Mononuclear cell (primary cell): ENCODE results near the gene SNRPD3. TPM values are rescaled to one million over a fixed set of nuclear protein-coding genes. Genes with fewer than 3 reads are reported as not detected.

Experiments used
- H3K27me3 ChIP-seq: 2 replicates; pipeline ENCODE4 v1.6.0; 2011; ENCODE audit warnings: low read length, control low read depth; ENCODE audit not compliant: insufficient read depth
- H3K4me1 ChIP-seq: 2 replicates; pipeline ENCODE4 v1.5.1; 2011; ENCODE audit warnings: mild to moderate bottlenecking, low read length, control low read depth; ENCODE audit not compliant: insufficient read depth
- H3K4me3 ChIP-seq: 2 replicates; pipeline ENCODE4 v1.5.1; 2011; ENCODE audit warnings: mild to moderate bottlenecking, low read length, moderate library complexity
- H3K9me3 ChIP-seq: 2 replicates; pipeline ENCODE4 v1.5.1; 2011; ENCODE audit warnings: low read depth, mild to moderate bottlenecking, control low read depth, low read length
- total RNA-seq: library from RNA; depleted of rRNA; stranded (reverse); fragments of >200 nt; gene quantifications from one replicate; pipeline ENCODE4 v1.2.3, GENCODE V29; 2012

Gene SNRPD3
- 57.9 TPM for total RNA-seq

- Histone ChIP-seq H3K4me1 (peaks cover 64% of the 10 kb centered on the region), H3K9me3 (no peaks in the 10 kb centered on the region), H3K4me3 (peak within 1 kb of the TSS; percentile 98), H3K27me3 (no peaks in the 10 kb centered on the region)
These were observed at the start of gene SNRPD3 for GRCh38 chr22:24555165-24556039. SNRPD3 (plus strand) TSS chr22:24555999; CDS start chr22:24557675, 1,676 bp downstream.

- Histone ChIP-seq H3K4me1 (peaks cover 91% of the 10 kb centered on the region), H3K27me3 (no peaks in the 10 kb centered on the region), H3K9me3 (no peaks in the 10 kb centered on the region), H3K4me3 (no peak overlapping the region)
These were observed 48.9 kb upstream of the SNRPD3 start for GRCh38 chr22:24506802-24507438.

- Histone ChIP-seq H3K27me3 (no peaks in the 10 kb centered on the region), H3K4me1 (peaks cover 93% of the 10 kb centered on the region), H3K4me3 (no peak overlapping the region), H3K9me3 (no peaks in the 10 kb centered on the region)
These were observed 48.1 kb upstream of the SNRPD3 start for GRCh38 chr22:24507716-24508115.

GRCh38 chr22:24510637-24511625, 44.9 kb upstream of the SNRPD3 start:
- Histone ChIP-seq H3K4me3 (no peak overlapping the region), H3K27me3 (no peaks in the 10 kb centered on the region), H3K4me1 (peaks cover 91% of the 10 kb centered on the region), H3K9me3 (no peaks in the 10 kb centered on the region)

GRCh38 chr22:24512043-24512442, 43.8 kb upstream of the SNRPD3 start:
- H3K9me3 ChIP-seq, result no peaks in the 10 kb centered on the region
- no peak overlapping the region for H3K4me3 ChIP-seq
- H3K4me1 ChIP-seq, result peaks cover 90% of the 10 kb centered on the region
- no peaks in the 10 kb centered on the region for H3K27me3 ChIP-seq

- H3K4me1 ChIP-seq, result peaks cover 83% of the 10 kb centered on the region
- no peak overlapping the region for H3K4me3 ChIP-seq
- H3K27me3 ChIP-seq, result no peaks in the 10 kb centered on the region
- H3K9me3 ChIP-seq, result no peaks in the 10 kb centered on the region
These were observed 42.2 kb upstream of the SNRPD3 start for GRCh38 chr22:24513378-24514240.

- Histone ChIP-seq H3K4me1 (peaks cover 79% of the 10 kb centered on the region), H3K9me3 (no peaks in the 10 kb centered on the region), H3K27me3 (no peaks in the 10 kb centered on the region), H3K4me3 (no peak overlapping the region)
These were observed 41.4 kb upstream of the SNRPD3 start for GRCh38 chr22:24514241-24515026.

- Histone ChIP-seq H3K27me3 (no peaks in the 10 kb centered on the region), H3K4me1 (peaks cover 79% of the 10 kb centered on the region), H3K9me3 (no peaks in the 10 kb centered on the region), H3K4me3 (no peak overlapping the region)
These were observed 40.8 kb upstream of the SNRPD3 start for GRCh38 chr22:24515027-24515338.

- no peak overlapping the region for H3K4me3 ChIP-seq
- H3K27me3 ChIP-seq, result no peaks in the 10 kb centered on the region
- H3K4me1 ChIP-seq, result peaks cover 72% of the 10 kb centered on the region
These were observed 39.5 kb upstream of the SNRPD3 start for GRCh38 chr22:24516301-24516737.

GRCh38 chr22:24517446-24517845, 38.4 kb upstream of the SNRPD3 start:
- Histone ChIP-seq H3K4me3 (no peak overlapping the region), H3K4me1 (peaks cover 70% of the 10 kb centered on the region), H3K27me3 (no peaks in the 10 kb centered on the region), H3K9me3 (no peaks in the 10 kb centered on the region)

More at GRCh38 chr22:24516301-24516737, 39.5 kb upstream of the SNRPD3 start:
- no peaks in the 10 kb centered on the region for H3K9me3 ChIP-seq

GRCh38 chr22:24518228-24518627, 37.6 kb upstream of the SNRPD3 start:
- Histone ChIP-seq H3K4me3 (no peak overlapping the region), H3K27me3 (no peaks in the 10 kb centered on the region), H3K9me3 (no peaks in the 10 kb centered on the region), H3K4me1 (peaks cover 62% of the 10 kb centered on the region)

GRCh38 chr22:24518771-24519485, 36.9 kb upstream of the SNRPD3 start:
- Histone ChIP-seq H3K4me3 (no peak overlapping the region), H3K4me1 (peaks cover 55% of the 10 kb centered on the region), H3K27me3 (no peaks in the 10 kb centered on the region), H3K9me3 (no peaks in the 10 kb centered on the region)

- no peaks in the 10 kb centered on the region for H3K9me3 ChIP-seq
- no peak overlapping the region for H3K4me3 ChIP-seq
- peaks cover 50% of the 10 kb centered on the region for H3K4me1 ChIP-seq
- no peaks in the 10 kb centered on the region for H3K27me3 ChIP-seq
These were observed 36.3 kb upstream of the SNRPD3 start for GRCh38 chr22:24519496-24519895.
